Esophagus muscularis mucosa (tissue), 4 donors: ENCODE results near the gene TMEM39A.

ENCODE experiments used
- EP300 ChIP-seq: sonication (generic); formaldehyde crosslinking; IDR thresholded peaks from one replicate; pipeline ENCODE4 v1.6.1; 2017; ENCODE audit warnings: antibody characterized with exemption
- POLR2A ChIP-seq: fragments of 450-650 bp; IDR thresholded peaks from one replicate; pipeline ENCODE4 v1.6.1; 2017; ENCODE audit warnings: antibody characterized with exemption, moderate library complexity, mild to moderate bottlenecking, low read depth
- TF ChIP-seq, protein P1 (sequence below), 3 experiments: fragments of 200-600 bp in 2 of 3; fragments of 450-650 bp in 1 of 3; sonication (generic) in 2 of 3; IDR thresholded peaks; one replicate each; pipeline ENCODE4 v1.5.1; 2017 to 2019; ENCODE audit warnings: antibody characterized with exemption in 3 of 3, mild to moderate bottlenecking in 2 of 3, moderate library complexity in 1 of 3

GRCh38 chr3:119408243-119408950, 55.0 kb downstream of the TMEM39A start:
- TF ChIP-seq, protein P1, sequence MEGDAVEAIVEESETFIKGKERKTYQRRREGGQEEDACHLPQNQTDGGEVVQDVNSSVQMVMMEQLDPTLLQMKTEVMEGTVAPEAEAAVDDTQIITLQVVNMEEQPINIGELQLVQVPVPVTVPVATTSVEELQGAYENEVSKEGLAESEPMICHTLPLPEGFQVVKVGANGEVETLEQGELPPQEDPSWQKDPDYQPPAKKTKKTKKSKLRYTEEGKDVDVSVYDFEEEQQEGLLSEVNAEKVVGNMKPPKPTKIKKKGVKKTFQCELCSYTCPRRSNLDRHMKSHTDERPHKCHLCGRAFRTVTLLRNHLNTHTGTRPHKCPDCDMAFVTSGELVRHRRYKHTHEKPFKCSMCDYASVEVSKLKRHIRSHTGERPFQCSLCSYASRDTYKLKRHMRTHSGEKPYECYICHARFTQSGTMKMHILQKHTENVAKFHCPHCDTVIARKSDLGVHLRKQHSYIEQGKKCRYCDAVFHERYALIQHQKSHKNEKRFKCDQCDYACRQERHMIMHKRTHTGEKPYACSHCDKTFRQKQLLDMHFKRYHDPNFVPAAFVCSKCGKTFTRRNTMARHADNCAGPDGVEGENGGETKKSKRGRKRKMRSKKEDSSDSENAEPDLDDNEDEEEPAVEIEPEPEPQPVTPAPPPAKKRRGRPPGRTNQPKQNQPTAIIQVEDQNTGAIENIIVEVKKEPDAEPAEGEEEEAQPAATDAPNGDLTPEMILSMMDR (IDR thresholded peaks at IDR 0.05) = no peak
- TF ChIP-seq POLR2A = no peak
- no peak for TF ChIP-seq EP300
